Stimulated activated CD8-positive, alpha-beta memory T cell treated with anti-CD3 and anti-CD28 coated beads, Interleukin-4, amount 100 ng/mL, for 1 hour (primary cell): ENCODE results near the gene C7orf57.

Experiments used
- DNase-seq, 2 donors: peaks; one replicate each; pipeline ENCODE4 v3.0.0-alpha.2; 2020; ENCODE audit warnings: low read depth in 2 of 2, low spot score in 1 of 2

Gene C7orf57

GRCh38 chr7:48084727-48085432 lies 49.5 kb downstream of the C7orf57 start:
- peak; percentile 36 to 53 for DNase-seq

DNA sequence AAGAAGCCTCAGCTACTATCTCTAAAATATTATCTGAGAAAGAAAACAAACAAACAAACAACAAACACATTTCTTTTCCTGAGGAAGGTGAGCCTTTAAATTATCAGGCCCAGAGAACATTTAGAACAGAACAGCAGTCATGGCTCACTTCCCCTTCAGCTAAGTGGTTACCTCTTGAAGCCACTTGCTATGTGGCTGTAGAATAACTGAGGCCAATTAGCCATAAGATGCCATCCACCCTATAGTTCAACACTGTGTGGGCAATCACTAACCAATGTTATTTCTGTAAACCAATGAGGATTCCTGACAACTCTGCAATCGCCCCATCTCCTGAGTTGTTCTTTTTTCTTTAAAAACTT lies 50.1 kb downstream of the C7orf57 start:
- no peak for DNase-seq

- DNase-seq = no peak
These were observed 50.6 kb downstream of the C7orf57 start for GRCh38 chr7:48085942-48086341.

- no peak for DNase-seq
These were observed 52.0 kb downstream of the C7orf57 start for GRCh38 chr7:48087349-48087748.

- DNase-seq = no peak
These were observed 53.3 kb downstream of the C7orf57 start for GRCh38 chr7:48088559-48089045.

DNA sequence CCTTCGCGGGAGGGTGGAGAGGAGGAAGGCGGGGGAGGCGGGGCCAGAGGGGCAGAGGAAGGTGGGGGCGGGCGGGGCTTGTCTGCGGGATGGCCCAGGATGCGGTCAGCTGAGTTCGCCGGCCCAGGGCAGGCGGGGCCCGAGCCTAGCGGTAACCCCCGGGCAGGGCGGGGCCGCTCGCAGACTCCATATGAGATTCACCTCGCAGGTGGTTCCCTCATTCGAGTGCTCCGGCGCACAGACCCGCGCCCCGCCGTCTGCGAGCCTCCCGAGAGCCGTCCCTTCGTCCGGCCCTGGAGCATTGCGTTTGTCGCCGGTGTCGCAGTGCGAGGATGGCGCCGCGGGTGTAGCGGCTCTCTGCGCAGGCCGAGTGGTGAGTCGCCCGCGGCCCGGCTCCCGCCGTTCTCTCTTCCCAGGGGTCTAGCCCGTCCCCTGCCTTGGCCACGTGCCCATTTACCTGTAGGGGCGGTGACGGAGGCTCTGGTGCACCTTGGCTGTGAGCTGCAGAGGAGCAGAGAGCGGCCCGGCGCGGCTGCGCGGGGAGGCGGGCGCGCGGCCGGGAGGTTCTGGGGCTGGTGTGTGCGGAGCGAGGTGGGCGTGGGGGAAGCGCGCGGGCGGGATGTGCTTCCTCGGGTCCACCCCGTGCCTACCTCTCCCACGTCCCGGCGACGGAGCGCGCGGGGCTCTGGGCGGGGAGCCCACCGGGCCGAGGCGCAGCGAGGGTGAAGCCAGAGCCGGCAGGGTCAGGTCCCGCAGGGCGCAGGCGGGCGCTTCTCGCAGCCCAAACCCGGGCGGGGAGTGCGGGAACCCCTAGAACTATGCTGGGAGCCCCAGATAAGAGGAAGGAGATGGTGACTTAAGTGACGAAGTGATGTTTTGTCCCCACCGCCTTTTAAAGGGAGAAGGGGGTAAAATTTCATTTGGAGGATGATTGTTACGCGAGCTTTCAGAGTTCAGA lies 54.0 kb downstream of the C7orf57 start, which contains the start of gene UPP1:
Gene UPP1, plus strand, starts transcription at position 220 of the 958 bp plus-strand sequence. CDS start 5,519 bp downstream, outside the sequence.
- peak; percentile 81 to 83 for DNase-seq

DNA sequence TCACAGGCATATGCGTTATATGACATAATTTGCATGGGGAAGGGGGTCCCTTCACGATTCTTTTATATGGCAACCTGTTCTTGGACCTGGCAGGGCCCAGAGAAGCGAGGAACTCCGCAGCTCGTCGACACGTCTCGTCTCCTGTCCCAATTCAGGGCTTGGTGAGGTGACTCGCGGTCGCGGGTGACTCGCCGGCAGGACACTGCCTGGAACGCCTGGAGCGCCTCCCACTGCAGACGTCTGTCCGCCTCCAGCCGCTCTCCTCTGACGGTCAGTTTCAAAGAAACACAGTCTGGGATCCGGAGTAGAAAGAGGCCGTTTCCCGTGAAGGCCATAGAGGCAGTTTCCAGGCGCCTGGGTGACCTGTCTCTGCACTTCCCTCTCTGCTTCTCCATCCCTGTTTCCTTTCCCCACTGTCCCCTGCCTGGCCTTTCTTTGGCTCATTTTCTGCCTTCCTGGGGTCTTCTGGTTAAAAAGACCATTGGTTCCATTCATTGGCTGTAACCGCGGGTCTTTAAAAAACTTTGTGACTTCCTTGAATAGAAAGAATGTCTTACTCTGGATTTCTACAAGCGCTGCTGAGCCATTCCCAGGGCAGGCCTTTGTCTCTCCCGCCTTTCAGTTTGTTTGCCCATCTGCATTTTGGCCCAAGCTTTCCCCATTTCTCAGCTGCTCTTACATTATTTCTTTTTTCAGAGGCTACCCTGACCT lies 54.9 kb downstream of the C7orf57 start:
- no peak for DNase-seq

- no peak for DNase-seq
These were observed 56.4 kb downstream of the C7orf57 start for GRCh38 chr7:48091506-48092433.

GRCh38 chr7:48094861-48095293 lies 59.5 kb downstream of the C7orf57 start:
- no peak for DNase-seq

- no peak for DNase-seq
These were observed 60.9 kb downstream of the C7orf57 start for GRCh38 chr7:48096273-48096672.

GRCh38 chr7:48097521-48098231 lies 62.3 kb downstream of the C7orf57 start:
- no peak for DNase-seq

GRCh38 chr7:48098846-48099245 lies 63.5 kb downstream of the C7orf57 start:
- no peak for DNase-seq

DNA sequence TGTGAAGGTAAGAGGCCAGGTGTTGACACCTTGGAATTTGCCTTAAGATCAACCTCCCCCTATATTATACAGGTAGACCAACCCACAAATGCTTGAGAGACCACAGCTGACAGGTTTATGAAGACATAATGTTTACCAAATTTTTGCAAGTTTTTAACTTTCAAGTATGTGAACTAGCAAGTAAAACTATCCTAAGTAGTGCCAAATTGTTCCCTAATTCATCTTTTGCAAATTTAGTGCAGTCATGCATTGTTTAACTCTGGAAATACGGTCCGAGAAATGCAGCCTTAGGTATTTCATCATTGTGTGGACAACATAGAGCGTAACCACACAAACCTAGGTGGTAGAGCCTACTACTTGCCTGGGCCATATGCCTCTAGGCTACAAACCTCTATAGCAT lies 64.4 kb downstream of the C7orf57 start:
- DNase-seq = no peak

DNA sequence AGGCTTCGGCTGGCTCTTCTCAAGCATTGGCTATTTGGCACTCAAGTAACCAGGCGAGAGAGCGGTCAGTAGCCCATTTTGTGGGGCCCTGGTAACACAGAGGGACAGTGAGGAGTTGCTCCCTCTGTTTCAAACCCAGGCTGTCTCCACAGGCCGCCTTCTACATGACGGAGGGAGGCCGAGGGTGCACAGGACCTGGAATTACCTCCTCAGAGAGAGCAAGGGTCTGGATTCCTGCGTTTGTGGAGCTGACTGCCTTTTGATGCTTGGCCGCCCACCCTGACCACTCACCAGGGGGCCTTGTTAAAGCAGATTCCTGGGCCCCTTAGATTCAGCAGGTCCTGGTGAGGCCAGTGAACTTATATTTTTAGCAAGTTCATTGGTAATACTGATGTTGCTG lies 66.0 kb downstream of the C7orf57 start:
- no peak for DNase-seq

DNA sequence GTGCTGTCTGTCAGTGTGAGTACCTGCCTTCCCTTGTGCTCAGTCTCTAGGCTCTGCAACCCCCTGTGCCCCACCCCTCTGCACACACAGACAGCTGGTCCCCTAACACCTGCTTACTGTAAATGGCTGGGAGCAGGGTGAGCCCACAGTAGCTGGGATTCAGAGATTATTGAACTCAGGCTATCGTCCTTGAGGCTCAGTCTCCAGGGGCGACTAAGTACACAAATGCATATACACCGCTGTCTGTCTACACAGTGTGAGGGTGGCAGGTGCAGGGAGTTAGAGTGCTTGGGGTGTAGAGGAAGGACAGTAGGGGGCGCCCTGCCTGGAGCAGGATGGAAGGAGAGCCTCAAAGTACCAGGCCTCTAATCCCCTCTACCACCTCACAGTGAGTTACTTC lies 66.6 kb downstream of the C7orf57 start:
- DNase-seq = no peak

GRCh38 chr7:48102530-48102929 lies 67.2 kb downstream of the C7orf57 start:
- no peak for DNase-seq

DNA sequence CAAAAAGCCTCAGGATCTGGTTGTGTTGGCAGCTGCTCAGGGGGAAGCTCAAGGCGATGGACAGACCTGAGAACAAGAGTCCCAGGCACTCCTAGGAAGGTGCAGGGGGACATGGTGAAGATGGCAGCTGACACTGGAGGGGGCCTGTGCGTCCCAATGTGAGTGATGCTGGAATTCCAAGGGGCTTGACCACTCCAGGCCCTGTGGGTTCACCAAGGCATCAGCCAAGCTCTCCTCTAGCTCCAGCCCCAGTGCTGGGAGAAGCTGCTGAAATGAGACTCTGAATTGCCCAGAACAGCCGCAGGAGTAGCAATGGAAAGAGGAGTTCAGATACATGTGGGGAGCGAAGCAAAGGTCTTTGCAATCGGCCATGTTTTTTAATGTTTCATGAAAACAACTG lies 69.7 kb downstream of the C7orf57 start:
- no peak for DNase-seq

DNA sequence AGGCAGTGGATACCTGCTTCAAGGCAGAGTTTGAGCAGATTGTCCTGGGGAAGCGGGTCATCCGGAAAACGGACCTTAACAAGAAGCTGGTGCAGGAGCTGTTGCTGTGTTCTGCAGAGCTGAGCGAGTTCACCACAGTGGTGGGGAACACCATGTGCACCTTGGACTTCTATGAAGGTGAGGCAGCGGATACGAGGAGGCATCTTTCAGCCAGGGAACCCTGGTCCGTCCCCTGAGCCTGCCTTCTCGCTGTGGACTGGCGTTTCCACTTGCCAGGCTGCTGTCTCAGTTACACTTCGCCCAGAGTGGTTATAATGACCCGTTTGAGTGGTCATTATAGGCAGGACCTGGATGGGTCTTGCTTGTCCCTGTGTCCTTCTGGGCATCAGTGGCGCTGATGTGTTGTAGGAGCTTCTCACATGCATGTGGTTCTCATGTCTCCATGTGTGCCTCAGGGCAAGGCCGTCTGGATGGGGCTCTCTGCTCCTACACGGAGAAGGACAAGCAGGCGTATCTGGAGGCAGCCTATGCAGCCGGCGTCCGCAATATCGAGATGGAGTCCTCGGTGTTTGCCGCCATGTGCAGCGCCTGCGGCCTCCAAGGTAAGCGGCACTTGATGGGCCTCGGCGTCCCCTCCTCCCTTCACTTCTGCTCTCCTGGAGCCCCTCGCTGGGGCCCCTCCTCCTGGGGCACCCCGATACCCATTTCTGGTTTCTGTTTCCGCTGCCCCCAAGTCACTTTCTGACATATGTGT lies 71.7 kb downstream of the C7orf57 start:
- no peak for DNase-seq

DNA sequence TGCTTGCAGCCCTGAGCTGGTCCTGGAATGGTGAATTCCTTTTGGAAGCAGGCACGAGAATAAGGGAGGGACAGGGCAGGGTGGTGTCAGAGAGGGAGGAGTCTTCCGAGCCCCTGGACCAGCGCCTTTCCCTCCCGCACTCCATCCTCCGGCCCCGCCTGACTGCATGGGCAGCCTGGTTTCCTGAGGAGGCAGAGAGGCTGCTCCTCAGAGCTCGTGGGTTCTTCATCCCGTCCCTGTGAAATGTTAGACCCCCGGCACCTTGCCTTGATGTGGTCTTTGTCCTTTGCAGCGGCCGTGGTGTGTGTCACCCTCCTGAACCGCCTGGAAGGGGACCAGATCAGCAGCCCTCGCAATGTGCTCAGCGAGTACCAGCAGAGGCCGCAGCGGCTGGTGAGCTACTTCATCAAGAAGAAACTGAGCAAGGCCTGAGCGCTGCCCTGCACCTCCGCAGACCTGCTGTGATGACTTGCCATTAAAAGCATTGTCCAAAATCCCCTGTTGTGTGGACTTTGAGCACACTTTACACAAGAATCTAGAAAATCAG lies 72.7 kb downstream of the C7orf57 start:
- no peak for DNase-seq
